NCI-H2227 (cell line): Measurements from ENCODE around the gene USP4.
A peak's percentile ranks its signal among the peaks of the same experiment; 100 is the strongest.
"Not testable (repeated sequence)": the region's sequence is repeated elsewhere in the genome, so short reads cannot be mapped to it uniquely, and the experiment has no call there.

ENCODE experiments used
- DNase-seq: peaks from one replicate; lab custom pipeline; 2025; ENCODE audit not compliant: unreplicated experiment; lab: John Stamatoyannopoulos, UW

Gene USP4

GRCh38 chr3:49255718-49256511 is 83.9 kb downstream of the USP4 start:
- no peak for DNase-seq

GRCh38 chr3:49255112-49255511 is 84.7 kb downstream of the USP4 start:
- DNase-seq = no peak

GRCh38 chr3:49253512-49253911 is 86.3 kb downstream of the USP4 start:
- no peak for DNase-seq

- no peak for DNase-seq
Observed at GRCh38 chr3:49248840-49249227, 91.0 kb downstream of the USP4 start.

GRCh38 chr3:49244581-49245205 is 95.2 kb downstream of the USP4 start:
- DNase-seq = no peak

- DNase-seq = not testable (repeated sequence)
Observed at GRCh38 chr3:49240091-49240490, 99.8 kb downstream of the USP4 start.

GRCh38 chr3:49238274-49239127 is 101.4 kb downstream of the USP4 start:
- DNase-seq = peak; percentile 1

GRCh38 chr3:49237344-49237743 is 102.5 kb downstream of the USP4 start:
- DNase-seq = no peak

GRCh38 chr3:49236226-49236625 is 103.6 kb downstream of the USP4 start:
- no peak for DNase-seq

- DNase-seq = not testable (repeated sequence)
Observed at GRCh38 chr3:49228817-49229216, 111.0 kb downstream of the USP4 start.
